ENCODE measurements around the gene DDX46. TPM values are rescaled to one million over a fixed set of nuclear protein-coding genes. Genes with fewer than 3 reads are reported as not detected.
A peak's percentile ranks its signal among the peaks of the same experiment; 100 is the strongest.
"Not testable (repeated sequence)": the region's sequence is repeated elsewhere in the genome, so short reads cannot be mapped to it uniquely, and the experiment has no call there.

Gene DDX46
- total RNA-seq = 32.6 TPM
- long read RNA-seq, full-length matches to known transcripts = 16 of 63 reads
- long read RNA-seq, partial matches to known transcripts = 43 of 63 reads
- long read RNA-seq, other reads (novel, unspliced or antisense) = 4 of 63 reads

- intact Hi-C loops (cut with DNase I) = loop anchor here (1.0 to 5.0 kb wide), 3 partner anchors 21 to 126 kb away; partner anchors contain the start of genes C5orf24 and SAR1B
- DNase-seq (ENCODE audit: low spot score) = peak; percentile 97
Measured at GRCh38 chr5:134758504-134759341, at the start of gene DDX46. Gene DDX46, plus strand, starts transcription at chr5:134758779. Its CDS starts 160 bp downstream, at chr5:134758939.

DNA sequence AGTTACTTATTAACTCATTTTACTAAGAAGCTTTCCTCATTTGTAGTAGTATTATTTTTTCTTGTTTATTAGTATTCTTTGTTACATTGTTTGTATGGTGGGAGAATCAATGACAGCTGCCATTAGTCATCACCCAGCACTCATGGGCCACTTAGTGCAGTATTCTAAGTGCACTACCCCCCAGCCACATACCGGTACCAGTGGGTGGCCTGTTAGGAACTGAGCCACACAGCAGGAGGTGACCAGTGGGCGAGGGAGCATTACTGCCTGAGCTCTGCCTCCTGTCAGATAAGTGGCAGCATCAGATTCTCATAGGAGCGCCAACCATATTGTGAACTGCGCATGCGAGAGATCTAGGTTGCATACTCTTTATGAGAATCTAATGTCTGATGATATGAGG is 44.5 kb upstream of the DDX46 start:
- intact Hi-C loops (cut with DNase I) = no loop called here
- DNase-seq (ENCODE audit: low spot score) = no peak

DNA sequence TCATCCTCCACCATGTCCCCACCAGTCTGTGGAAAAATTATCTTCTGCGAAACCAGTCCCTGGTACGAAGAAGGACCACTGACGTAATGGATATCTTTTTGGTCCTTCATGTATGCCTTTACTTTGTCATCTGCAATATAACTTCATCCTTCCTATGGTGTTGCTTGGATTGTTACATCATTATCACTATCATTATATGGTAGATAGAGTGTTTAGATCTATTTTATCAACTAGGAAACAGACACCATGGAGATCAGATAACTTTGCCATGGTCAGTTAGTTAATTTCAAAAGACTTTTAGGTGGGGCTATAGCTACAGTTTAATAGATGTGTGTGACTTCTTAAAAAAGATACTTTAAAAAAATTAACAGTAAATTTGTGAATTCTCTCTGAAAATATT is 44.0 kb upstream of the DDX46 start:
- DNase-seq (ENCODE audit: low spot score) = no peak
- intact Hi-C loops (cut with DNase I) = no loop called here

GRCh38 chr5:134715466-134715865 is 43.1 kb upstream of the DDX46 start:
- DNase-seq (ENCODE audit: low spot score); intact Hi-C loops (cut with DNase I): not testable (repeated sequence)

GRCh38 chr5:134724872-134725271 is 33.7 kb upstream of the DDX46 start:
- intact Hi-C loops (cut with DNase I) = no loop called here

DNA sequence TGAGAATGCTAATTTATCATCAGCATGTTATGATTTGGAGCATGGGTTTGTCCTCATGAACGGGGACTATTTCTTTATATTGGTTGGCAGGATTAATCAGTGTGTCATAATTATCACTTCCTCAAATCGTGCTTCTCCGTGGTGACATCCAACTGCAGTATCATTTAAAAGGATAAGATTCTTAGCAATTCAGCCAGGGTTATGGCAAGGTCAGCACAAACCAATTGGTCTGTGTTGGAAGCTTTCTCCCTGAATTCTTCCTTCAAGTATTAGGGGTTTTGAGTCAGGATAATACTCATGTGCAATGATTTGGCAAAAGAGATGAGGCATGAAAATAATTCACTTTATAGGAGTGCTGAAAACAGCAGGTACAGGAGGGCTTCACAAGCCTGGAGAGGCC is 25.8 kb upstream of the DDX46 start:
- intact Hi-C loops (cut with DNase I) = loop anchor here (10.0 kb wide), 1 partner anchor 142 kb away; the partner anchor contains the start of gene TXNDC15
- no peak for DNase-seq (ENCODE audit: low spot score)

More at GRCh38 chr5:134724872-134725271, 33.7 kb upstream of the DDX46 start:
- DNase-seq (ENCODE audit: low spot score) = no peak

- intact Hi-C loops (cut with DNase I) = loop anchor here (10.0 kb wide), 1 partner anchor 140 kb away; the partner anchor contains the start of gene TXNDC15
- no peak for DNase-seq (ENCODE audit: low spot score)
Measured at GRCh38 chr5:134735243-134735642, 23.3 kb upstream of the DDX46 start.

DNA sequence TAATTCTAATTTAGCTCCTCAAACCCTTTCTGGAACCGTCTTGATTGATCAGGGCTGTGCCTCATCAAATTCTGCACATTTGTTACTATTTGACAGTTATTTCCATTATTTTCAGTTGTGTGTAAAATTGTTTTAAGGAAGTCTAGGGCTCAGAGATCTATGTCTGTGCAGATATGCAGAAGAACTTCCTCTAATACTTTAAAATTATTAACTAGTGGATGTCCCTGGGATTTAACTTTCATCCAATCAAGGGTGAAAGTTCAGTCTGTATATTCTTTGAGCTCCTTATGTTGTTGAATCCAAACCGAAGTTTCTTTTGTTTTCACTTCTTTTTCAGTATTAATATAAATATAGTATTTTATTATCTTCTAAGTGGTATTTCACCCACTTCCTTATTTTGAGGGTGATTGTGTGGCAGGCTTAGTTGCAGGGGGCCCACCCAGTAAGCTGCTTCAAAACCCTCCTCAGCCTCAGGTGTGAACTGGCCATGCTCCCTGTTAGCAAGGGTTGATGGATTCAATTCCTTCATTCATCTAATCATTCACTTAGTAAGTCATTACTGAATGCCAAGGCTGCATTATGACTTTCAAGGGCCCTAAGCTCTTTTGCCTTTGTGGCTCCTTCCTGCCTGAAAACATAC is 22.3 kb upstream of the DDX46 start:
- DNase-seq (ENCODE audit: low spot score) = no peak
- intact Hi-C loops (cut with DNase I) = loop anchor here (10.0 kb wide), 1 partner anchor 139 kb away; the partner anchor contains the start of gene TXNDC15

- intact Hi-C loops (cut with DNase I) = loop anchor here (1.0 to 10.0 kb wide), 2 partner anchors 136 to 167 kb away; partner anchors contain the start of genes PCBD2 and TXNDC15
- DNase-seq (ENCODE audit: low spot score) = peak; percentile 99
Measured at GRCh38 chr5:134738133-134738962, 20.2 kb upstream of the DDX46 start, which contains the start of gene CAMLG. Gene CAMLG, plus strand, starts transcription at chr5:134738548. Its CDS starts 73 bp downstream, at chr5:134738621.

DNA sequence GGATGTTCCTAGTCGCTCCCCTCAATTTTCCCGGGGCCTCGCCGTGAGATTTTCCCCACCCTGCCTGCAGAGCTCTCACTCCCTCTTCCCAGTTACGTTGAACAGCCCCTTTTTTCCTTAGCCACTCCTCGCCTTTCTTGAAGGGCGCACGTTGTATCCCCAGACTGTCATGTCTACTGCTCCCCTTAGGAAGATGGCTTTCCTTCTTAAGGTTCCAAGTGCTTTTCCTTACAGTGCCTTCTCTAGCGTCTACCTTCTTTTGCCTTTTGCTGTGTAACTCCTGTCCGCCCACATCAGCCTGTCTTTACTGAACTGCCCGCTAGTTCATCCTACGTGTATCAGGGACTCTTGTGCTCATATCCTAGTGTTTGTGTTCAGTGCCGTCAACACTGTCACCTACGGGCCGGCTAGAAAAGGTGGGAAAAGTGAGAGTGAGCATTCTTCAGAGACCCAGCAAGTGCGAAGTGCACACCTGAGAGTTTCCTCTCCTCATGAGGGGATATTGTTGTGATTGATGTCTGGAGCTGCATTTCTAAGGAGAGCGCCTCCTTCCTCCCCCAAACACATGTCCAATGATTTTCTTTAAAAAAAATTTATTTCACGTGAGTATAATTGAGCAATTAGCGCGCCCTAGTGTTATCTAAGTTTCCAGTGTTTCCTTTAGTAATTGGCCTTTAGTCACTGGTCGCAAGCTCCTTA is 19.5 kb upstream of the DDX46 start:
- DNase-seq (ENCODE audit: low spot score) = no peak
- intact Hi-C loops (cut with DNase I) = loop anchor here (1.0 to 10.0 kb wide), 2 partner anchors 136 to 166 kb away; partner anchors contain the start of genes PCBD2 and TXNDC15

DNA sequence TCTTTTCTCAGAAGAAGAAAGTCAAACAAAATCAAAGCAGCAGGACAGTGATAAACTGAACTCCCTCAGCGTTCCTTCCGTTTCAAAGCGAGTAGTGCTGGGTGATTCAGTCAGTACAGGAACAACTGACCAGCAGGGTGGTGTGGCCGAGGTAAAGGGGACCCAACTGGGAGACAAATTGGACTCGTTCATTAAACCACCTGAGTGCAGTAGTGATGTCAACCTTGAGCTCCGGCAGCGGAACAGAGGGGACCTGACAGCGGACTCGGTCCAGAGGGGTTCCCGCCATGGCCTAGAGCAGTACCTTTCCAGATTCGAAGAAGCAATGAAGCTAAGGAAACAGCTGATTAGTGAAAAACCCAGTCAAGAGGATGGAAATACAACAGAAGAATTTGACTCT is 17.5 kb upstream of the DDX46 start:
- intact Hi-C loops (cut with DNase I) = no loop called here

DNA sequence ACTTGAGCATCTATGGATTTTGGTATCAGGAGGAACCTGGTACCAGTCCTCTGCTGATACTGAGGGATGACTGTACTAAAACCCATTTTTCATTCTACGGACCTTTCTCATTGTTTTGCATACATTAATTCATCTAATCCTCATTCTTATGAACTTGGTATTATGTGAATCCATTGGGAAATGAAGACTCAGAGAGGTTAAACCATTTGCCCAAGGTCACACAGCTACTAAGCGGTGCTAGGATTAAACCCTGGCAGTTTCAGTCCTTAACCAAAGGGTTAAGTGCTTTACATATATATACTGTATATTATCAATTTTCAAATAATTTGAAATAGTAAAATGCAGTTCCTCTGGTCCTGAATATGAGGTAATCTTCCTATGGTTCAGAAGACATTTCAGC is 16.4 kb upstream of the DDX46 start:
- DNase-seq (ENCODE audit: low spot score) = no peak
- intact Hi-C loops (cut with DNase I) = no loop called here

More for the DNA sequence above, 17.5 kb upstream of the DDX46 start:
- DNase-seq (ENCODE audit: low spot score) = no peak

DNA sequence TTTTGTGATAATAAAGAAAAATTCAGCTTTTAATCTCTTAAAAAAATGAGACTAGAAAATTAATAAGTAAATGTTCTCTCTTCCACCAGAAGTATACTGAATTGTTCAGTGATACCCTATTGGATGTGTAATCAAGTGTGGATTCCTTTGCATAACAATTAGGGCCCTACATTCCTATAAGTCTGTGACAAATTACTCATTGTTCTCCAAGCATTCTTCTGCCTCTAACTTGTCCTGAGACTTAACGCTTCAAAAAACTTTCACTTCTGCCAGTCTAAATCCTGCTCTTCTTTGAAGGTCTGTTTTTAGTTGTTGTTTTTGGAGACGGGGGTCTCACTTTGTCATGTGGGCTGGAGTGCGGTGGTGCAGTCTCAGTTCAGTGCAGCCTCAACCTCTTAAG is 9.2 kb upstream of the DDX46 start:
- DNase-seq (ENCODE audit: low spot score) = no peak
- intact Hi-C loops (cut with DNase I) = no loop called here

GRCh38 chr5:134758176-134758503 is 439 bp upstream of the DDX46 start:
- no peak for DNase-seq (ENCODE audit: low spot score)
- intact Hi-C loops (cut with DNase I) = loop anchor here (1.0 to 5.0 kb wide), 3 partner anchors 21 to 126 kb away; partner anchors contain the start of genes C5orf24 and SAR1B

- intact Hi-C loops (cut with DNase I) = not testable (repeated sequence)
Measured at GRCh38 chr5:134767528-134768291, 9.1 kb downstream of the DDX46 start.

DNA sequence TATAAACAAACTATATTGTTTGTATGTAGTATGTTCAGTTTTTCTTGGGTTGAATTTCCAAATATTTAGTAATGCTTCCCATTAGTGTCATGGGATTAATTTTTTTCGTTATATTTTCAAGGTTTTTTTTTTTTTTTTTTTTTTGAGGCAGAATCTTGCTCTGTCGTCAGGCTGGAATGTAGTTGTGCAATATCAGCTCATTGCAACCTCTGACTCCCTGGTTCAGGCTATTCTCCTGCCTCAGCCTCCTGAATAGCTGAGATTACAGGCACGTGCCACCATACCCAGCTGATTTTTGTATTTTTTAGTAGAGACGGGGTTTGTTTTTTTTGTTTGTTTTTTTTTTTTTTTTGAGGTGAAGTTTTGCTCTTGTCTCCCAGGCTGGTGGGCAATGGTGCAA is 10.6 kb downstream of the DDX46 start:
- intact Hi-C loops (cut with DNase I) = no loop called here
- no peak for DNase-seq (ENCODE audit: low spot score)

More at GRCh38 chr5:134767528-134768291, 9.1 kb downstream of the DDX46 start:
- not testable (repeated sequence) for DNase-seq (ENCODE audit: low spot score)

DNA sequence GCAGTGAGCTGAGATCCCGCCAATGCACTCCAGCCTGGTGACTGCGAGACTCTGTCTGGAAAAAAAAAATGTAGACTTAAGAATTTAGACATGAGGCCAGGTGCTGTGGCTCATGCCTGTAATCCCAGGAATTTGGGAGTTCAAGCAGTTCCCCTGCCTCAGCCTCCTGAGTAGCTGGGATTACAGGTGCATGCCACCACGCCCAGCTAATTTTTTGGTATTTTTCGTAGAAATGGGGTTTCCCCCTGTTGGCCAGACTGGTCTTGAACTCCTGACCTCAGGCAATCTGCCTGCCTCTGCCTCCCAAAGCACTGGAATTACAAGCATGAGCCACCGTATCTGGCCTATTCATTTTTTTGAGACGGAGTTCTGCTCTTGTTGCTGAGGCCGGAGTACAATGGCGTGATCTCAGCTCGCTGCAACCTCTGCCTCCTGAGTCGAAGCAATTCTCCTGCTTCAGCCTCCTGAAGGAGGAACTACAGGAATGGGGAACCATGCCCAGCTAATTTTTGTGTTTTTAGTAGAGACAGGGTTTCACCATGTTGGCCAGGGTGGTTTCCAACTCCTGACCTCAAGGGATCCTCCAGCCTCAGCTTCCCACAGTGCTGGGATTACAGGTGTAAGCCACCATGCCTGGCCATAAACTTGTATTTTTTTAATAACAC is 14.0 kb downstream of the DDX46 start:
- intact Hi-C loops (cut with DNase I) = no loop called here
- DNase-seq (ENCODE audit: low spot score) = no peak
